Bronchial epithelial cell (primary cell): ENCODE data around the gene SNRPE. TPM values are rescaled to one million over a fixed set of nuclear protein-coding genes. Genes with fewer than 3 reads are reported as not detected.

ENCODE experiments used
- DNase-seq: peaks from one replicate; pipeline ENCODE4 v3.0.0-alpha.2; 2010; ENCODE audit warnings: low read depth
- FAIRE-seq: peaks from 2 replicates; lab custom pipeline; 2011; peaks lifted over from hg19 to GRCh38; lab: Jason Lieb, UNC
- H3K27me3 ChIP-seq: 2 replicates; pipeline ENCODE4 v1.5.1; 2011; ENCODE audit warnings: low read length; ENCODE audit not compliant: control insufficient read depth, insufficient read depth
- H3K36me3 ChIP-seq: 2 replicates; pipeline ENCODE4 v1.5.1; 2011; ENCODE audit warnings: low read length; ENCODE audit not compliant: control insufficient read depth, insufficient read depth
- H3K4me3 ChIP-seq: 2 replicates; pipeline ENCODE4 v1.5.1; 2011; ENCODE audit warnings: mild to moderate bottlenecking, low read depth, low read length, control low read depth
- total RNA-seq: library from RNA; depleted of rRNA; stranded (reverse); fragments of >200 nt; gene quantifications from 2 replicates; pipeline ENCODE4 v1.2.1, GENCODE V29; 2014
- TF ChIP-seq, protein P1 (sequence below): IDR thresholded peaks from 2 replicates; pipeline ENCODE4 v1.5.1; 2011; ENCODE audit warnings: mild to moderate bottlenecking, moderate library complexity, low read length, control low read depth, inconsistent platforms; ENCODE audit not compliant: insufficient read depth, severe bottlenecking

SNRPE gene
- total RNA-seq, 1 donor from 2014 or later = 41.9 TPM

DNA sequence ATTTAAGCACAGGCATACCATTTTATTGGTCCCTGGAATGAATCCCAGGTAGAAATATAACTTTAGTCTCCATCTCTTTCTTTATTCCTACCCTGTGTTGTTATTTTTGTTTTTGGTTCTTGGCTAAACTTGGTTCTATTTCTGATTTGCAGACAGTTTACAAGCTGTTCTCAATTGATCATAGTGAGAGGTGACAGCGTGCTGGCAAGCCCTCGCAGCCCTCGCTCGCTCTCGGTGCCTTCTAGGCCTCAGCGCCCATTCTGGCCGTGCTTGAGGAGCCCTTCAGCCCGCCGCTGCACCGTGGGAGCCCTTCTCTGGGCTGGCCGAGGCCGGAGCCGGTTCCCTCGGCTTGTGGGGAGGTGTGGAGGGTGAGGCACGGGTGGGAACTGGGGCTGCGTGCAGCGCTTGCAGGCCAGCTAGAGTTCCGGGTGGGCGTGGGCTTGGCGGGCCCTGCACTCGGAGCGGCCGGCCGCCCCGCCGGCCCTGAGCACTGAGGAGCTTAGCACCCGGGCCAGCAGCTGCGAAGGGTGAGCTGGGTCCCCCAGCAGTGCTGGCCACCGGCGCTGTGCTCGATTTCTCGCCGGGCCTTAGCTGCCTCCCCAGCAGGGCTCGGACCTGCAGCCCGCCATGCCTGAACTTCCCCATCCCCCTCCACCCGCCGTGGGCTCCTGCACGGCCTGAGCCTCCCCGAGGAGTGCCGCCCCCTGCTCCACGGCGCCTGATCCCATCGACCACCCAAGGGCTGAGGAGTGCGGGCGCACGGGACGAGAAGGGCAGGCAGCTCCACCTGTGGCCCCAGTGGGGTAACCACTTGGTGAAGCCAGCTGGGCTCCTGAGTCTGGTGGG is 38.7 kb downstream of the SNRPE start:
- Histone ChIP-seq H3K27me3 (no peaks in the 10 kb centered on the region), H3K36me3 (no peaks in the 10 kb centered on the region), H3K4me3 (no peak overlapping the region)
- TF ChIP-seq, protein P1, sequence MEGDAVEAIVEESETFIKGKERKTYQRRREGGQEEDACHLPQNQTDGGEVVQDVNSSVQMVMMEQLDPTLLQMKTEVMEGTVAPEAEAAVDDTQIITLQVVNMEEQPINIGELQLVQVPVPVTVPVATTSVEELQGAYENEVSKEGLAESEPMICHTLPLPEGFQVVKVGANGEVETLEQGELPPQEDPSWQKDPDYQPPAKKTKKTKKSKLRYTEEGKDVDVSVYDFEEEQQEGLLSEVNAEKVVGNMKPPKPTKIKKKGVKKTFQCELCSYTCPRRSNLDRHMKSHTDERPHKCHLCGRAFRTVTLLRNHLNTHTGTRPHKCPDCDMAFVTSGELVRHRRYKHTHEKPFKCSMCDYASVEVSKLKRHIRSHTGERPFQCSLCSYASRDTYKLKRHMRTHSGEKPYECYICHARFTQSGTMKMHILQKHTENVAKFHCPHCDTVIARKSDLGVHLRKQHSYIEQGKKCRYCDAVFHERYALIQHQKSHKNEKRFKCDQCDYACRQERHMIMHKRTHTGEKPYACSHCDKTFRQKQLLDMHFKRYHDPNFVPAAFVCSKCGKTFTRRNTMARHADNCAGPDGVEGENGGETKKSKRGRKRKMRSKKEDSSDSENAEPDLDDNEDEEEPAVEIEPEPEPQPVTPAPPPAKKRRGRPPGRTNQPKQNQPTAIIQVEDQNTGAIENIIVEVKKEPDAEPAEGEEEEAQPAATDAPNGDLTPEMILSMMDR = no peak
- DNase-seq = no peak
- no peak for FAIRE-seq

DNA sequence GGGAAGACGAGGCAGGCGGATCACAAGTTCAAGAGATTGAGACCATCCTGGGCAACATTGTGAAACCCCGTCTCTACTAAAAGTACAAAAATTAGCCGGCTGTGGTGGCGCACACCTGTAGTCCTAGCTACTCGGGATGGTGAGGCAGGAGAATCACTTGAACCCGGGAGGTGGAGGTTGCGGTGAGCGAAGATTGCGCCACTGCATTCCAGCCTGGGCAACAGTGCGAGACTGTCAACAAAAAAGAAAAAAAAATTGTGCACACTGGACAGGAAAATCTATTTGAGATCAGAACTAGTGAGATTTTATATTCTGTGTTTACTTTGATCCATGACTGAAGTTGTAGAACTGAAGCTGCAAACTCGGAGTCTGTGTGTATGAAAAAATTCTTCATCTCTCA is 40.2 kb downstream of the SNRPE start:
- TF ChIP-seq, protein P1 = no peak
- Histone ChIP-seq H3K4me3 (no peak overlapping the region), H3K27me3 (no peaks in the 10 kb centered on the region), H3K36me3 (no peaks in the 10 kb centered on the region)
- FAIRE-seq (no peak), DNase-seq (no peak)

- TF ChIP-seq, protein P1 = no peak
- no peaks in the 10 kb centered on the region for H3K27me3 ChIP-seq
- DNase-seq (no peak), FAIRE-seq (no peak)
- H3K4me3 ChIP-seq = no peak overlapping the region
- no peaks in the 10 kb centered on the region for H3K36me3 ChIP-seq
These were observed 43.9 kb downstream of the SNRPE start for GRCh38 chr1:203905275-203905674.

- TF ChIP-seq, protein P1 = no peak
- Histone ChIP-seq H3K36me3 (no peaks in the 10 kb centered on the region), H3K4me3 (no peak overlapping the region), H3K27me3 (no peaks in the 10 kb centered on the region)
- DNase-seq = peak; percentile 94
- no peak for FAIRE-seq
These were observed 45.5 kb downstream of the SNRPE start for GRCh38 chr1:203906932-203907331.

DNA sequence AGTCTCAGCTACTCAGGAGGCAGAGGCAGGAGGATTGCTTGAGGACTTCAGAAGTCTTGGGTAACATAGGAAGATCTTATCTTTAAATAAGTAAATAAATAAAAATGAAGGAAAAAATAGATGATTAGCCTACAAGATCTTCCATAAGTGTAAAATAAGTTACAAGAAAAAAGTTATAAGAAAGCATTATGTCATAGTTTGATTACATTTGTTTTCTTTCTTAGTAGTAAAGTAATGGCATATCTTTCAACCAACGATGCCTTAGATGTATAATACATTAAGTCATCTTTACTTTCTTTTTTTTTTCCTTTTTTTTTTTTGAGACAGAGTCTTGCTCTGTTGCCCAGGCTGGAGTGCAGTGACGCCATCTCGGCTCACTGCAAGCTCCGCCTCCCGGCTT is 46.5 kb downstream of the SNRPE start:
- no peaks in the 10 kb centered on the region for H3K36me3 ChIP-seq
- H3K27me3 ChIP-seq = no peaks in the 10 kb centered on the region
- no peak overlapping the region for H3K4me3 ChIP-seq
- DNase-seq (no peak), FAIRE-seq (no peak)
- TF ChIP-seq, protein P1 = no peak
